Panc1 (cell line): ENCODE measurements around the gene ADAMTS16. TPM values are rescaled to one million over a fixed set of nuclear protein-coding genes. Genes with fewer than 3 reads are reported as not detected.

Source experiments
- ATAC-seq: fragments of 200-7000 bp; cut with Tn5 transposase; 2 replicates; pipeline ENCODE4 v1.9.1; 2020; ENCODE audit warnings: mild to moderate bottlenecking, moderate library complexity
- BruUV-seq: library from RNA; stranded (reverse); fragments of 400-500 nt; replicated peaks from 2 replicates; lab custom pipeline; 2021; lab: Mats Ljungman, UMichigan
- CTCF ChIA-PET: fragments of 300-600 bp; sonication (Branson Sonifier 250); formaldehyde crosslinking; loops from one replicate; lab custom pipeline; 2022; ENCODE audit warnings: antibody characterized with exemption; lab: Charles Lee
- POLR2A ChIA-PET: fragments of 300-600 bp; sonication (Branson Sonifier 250); formaldehyde crosslinking; loops from one replicate; lab custom pipeline; 2022; ENCODE audit warnings: antibody characterized with exemption; lab: Charles Lee
- DNase-seq: peaks from one replicate; pipeline ENCODE4 v3.0.0-alpha.2; 2010; ENCODE audit warnings: low read depth, low spot score
- H3K27ac ChIP-seq: 2 replicates; pipeline ENCODE4 v1.5.1; 2011; ENCODE audit warnings: mild to moderate bottlenecking, low read length, inconsistent platforms
- H3K27me3 ChIP-seq: fragments of 200-500 bp; sonication (Bioruptor generic); 2 replicates; pipeline ENCODE4 v1.6.0; 2014; ENCODE audit warnings: low read length, inconsistent platforms; ENCODE audit not compliant: control insufficient read depth, insufficient read depth
- H3K36me3 ChIP-seq: fragments of 200-500 bp; sonication (Bioruptor generic); 2 replicates; pipeline ENCODE4 v1.5.1; 2014; ENCODE audit warnings: inconsistent platforms, mild to moderate bottlenecking, low read length, moderate library complexity; ENCODE audit not compliant: control insufficient read depth, insufficient read depth
- H3K4me1 ChIP-seq: 2 replicates; pipeline ENCODE4 v1.5.1; 2011; ENCODE audit warnings: inconsistent platforms, mild to moderate bottlenecking, low read length, moderate library complexity; ENCODE audit not compliant: control insufficient read depth, insufficient read depth
- H3K4me3 ChIP-seq, 2 experiments: 2 replicates each; pipeline ENCODE4 v1.5.1; 2011 to 2012; ENCODE audit warnings: low read depth in 2 of 2, low read length in 2 of 2, mild to moderate bottlenecking in 2 of 2, inconsistent platforms in 1 of 2, moderate library complexity in 1 of 2
- H3K9me3 ChIP-seq: fragments of 200-500 bp; sonication (Bioruptor generic); 2 replicates; pipeline ENCODE4 v1.5.1; 2014; ENCODE audit warnings: low read depth, mild to moderate bottlenecking, inconsistent platforms, low read length, moderate library complexity; ENCODE audit not compliant: control insufficient read depth, insufficient read depth
- POLR2AphosphoS5 ChIP-seq: IDR thresholded peaks from 2 replicates; pipeline ENCODE4 v1.6.1; 2012; ENCODE audit warnings: mild to moderate bottlenecking, low read depth, low read length, moderate library complexity
- SIN3A ChIP-seq: IDR thresholded peaks from 2 replicates; pipeline ENCODE4 v1.6.1; 2012; ENCODE audit warnings: low read depth, mild to moderate bottlenecking, low read length, moderate library complexity, borderline replicate concordance; ENCODE audit not compliant: insufficient read depth
- TCF7L2 ChIP-seq: IDR thresholded peaks from 2 replicates; pipeline ENCODE4 v1.6.1; 2011; ENCODE audit warnings: mild to moderate bottlenecking, low read depth, low read length, inconsistent platforms
- in situ Hi-C: cut with HindIII; loops from 2 replicates; pipeline ENCODE4 v1.10.0; 2016; ENCODE audit warnings: low sequenced_read_pairs, low pct_unique_long_range_greater_than_20kb
- intact Hi-C: fragments of 100-400 bp; cut with micrococcal nuclease; formaldehyde crosslinking; loops from one replicate; pipeline ENCODE4 v1.10.0; 2022; ENCODE audit not compliant: unreplicated experiment
- total RNA-seq: library from RNA; stranded (reverse); gene quantifications from one replicate; pipeline ENCODE4 v1.2.1, GENCODE V29; 2021; ENCODE audit not compliant: unreplicated experiment
- TF ChIP-seq, protein P1 (sequence below), 2 experiments: IDR thresholded peaks; 2 replicates each; pipeline ENCODE4 v1.6.1; 2011 to 2012; ENCODE audit warnings: low read depth in 2 of 2, control low read depth in 1 of 2, low read length in 1 of 2, mild to moderate bottlenecking in 1 of 2, moderate library complexity in 1 of 2; ENCODE audit not compliant: insufficient read depth in 1 of 2
- TF ChIP-seq, protein P2 (sequence below): fragments of 450-650 bp; IDR thresholded peaks from 2 replicates; pipeline ENCODE4 v1.5.1; 2017; ENCODE audit warnings: mild to moderate bottlenecking

ADAMTS16 gene
- total RNA-seq, 1 experiment from 2014 or later, result 0.54 TPM

DNA sequence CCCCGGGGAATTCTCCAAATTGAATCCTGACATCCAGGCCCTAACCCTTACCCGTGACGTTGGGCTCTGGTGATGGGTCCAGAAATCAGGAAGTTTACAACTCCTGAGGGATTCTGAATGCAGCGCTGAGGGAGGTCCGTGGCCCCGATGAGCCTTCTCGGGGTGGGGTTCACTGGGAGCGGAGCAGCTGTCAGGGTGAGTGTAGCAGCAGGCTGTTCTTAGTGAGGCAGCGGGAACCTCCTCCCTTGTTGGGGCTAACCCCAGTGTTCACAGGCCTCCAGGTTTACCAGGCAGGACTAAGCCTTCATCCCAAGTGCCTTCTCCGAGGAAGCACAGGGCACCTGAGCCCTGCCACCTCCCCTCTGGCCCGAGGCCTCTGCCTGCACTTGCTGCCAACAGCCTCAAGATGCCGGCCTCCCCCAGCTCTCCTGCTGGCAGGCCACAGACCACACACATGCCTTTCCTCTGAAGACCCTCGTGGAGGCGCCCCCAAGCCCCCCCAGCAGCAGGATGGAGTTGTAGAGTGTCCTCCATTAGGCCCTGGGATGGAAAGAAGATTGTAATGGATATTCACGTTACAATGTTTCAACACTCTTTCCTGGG is 7.3 kb upstream of the ADAMTS16 start:
- Histone ChIP-seq H3K9me3 (no peaks in the 10 kb centered on the region; the same call in 1 of the 2 replicates), H3K36me3 (no peaks in the 10 kb centered on the region), H3K4me3 (no peak overlapping the region), H3K27ac (no peak overlapping the region), H3K4me1 (peaks cover 18% of the 10 kb centered on the region), H3K27me3 (no peaks in the 10 kb centered on the region)
- intact Hi-C loops, result no loop called here
- TF ChIP-seq POLR2AphosphoS5, result no peak
- no peak for TF ChIP-seq SIN3A
- TF ChIP-seq, protein P1, sequence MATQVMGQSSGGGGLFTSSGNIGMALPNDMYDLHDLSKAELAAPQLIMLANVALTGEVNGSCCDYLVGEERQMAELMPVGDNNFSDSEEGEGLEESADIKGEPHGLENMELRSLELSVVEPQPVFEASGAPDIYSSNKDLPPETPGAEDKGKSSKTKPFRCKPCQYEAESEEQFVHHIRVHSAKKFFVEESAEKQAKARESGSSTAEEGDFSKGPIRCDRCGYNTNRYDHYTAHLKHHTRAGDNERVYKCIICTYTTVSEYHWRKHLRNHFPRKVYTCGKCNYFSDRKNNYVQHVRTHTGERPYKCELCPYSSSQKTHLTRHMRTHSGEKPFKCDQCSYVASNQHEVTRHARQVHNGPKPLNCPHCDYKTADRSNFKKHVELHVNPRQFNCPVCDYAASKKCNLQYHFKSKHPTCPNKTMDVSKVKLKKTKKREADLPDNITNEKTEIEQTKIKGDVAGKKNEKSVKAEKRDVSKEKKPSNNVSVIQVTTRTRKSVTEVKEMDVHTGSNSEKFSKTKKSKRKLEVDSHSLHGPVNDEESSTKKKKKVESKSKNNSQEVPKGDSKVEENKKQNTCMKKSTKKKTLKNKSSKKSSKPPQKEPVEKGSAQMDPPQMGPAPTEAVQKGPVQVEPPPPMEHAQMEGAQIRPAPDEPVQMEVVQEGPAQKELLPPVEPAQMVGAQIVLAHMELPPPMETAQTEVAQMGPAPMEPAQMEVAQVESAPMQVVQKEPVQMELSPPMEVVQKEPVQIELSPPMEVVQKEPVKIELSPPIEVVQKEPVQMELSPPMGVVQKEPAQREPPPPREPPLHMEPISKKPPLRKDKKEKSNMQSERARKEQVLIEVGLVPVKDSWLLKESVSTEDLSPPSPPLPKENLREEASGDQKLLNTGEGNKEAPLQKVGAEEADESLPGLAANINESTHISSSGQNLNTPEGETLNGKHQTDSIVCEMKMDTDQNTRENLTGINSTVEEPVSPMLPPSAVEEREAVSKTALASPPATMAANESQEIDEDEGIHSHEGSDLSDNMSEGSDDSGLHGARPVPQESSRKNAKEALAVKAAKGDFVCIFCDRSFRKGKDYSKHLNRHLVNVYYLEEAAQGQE (IDR thresholded peaks at IDR 0.05; ENCODE audit: insufficient read depth in 1 of 2, low read depth in 2 of 2, low read length in 1 of 2), result no peak
- TF ChIP-seq TCF7L2, result no peak
- TF ChIP-seq, protein P2, sequence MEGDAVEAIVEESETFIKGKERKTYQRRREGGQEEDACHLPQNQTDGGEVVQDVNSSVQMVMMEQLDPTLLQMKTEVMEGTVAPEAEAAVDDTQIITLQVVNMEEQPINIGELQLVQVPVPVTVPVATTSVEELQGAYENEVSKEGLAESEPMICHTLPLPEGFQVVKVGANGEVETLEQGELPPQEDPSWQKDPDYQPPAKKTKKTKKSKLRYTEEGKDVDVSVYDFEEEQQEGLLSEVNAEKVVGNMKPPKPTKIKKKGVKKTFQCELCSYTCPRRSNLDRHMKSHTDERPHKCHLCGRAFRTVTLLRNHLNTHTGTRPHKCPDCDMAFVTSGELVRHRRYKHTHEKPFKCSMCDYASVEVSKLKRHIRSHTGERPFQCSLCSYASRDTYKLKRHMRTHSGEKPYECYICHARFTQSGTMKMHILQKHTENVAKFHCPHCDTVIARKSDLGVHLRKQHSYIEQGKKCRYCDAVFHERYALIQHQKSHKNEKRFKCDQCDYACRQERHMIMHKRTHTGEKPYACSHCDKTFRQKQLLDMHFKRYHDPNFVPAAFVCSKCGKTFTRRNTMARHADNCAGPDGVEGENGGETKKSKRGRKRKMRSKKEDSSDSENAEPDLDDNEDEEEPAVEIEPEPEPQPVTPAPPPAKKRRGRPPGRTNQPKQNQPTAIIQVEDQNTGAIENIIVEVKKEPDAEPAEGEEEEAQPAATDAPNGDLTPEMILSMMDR, result no peak
- POLR2A ChIA-PET, result no interaction called here
- no peak for ATAC-seq
- CTCF ChIA-PET, result no interaction called here
- in situ Hi-C loops, result no loop called here
- DNase-seq, result no peak
- no TSS peak for BruUV-seq

DNA sequence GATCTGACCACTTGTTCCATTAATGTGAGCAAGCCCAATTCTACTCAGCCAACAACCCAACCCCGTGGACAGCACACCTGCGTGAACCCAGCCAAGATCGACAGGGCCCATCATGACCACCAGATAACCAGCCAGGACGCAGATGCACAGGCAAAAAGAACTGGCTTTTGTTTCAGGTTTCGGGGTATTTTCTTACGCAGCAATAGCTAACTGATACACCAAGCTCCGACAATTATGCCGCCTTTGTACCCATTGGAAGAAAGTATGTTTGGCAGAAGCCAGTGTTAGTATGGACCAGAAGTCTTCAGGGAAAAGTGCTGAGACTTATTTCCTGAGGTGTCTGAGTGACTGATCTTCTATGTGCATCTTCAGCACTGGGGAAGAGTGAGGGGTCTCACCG is 6.0 kb upstream of the ADAMTS16 start:
- no peaks in the 10 kb centered on the region for H3K27me3 ChIP-seq
- peaks cover 18% of the 10 kb centered on the region for H3K4me1 ChIP-seq
- H3K9me3 ChIP-seq, result no peaks in the 10 kb centered on the region; the same call in 1 of the 2 replicates
- intact Hi-C loops (no loop called here), in situ Hi-C loops (no loop called here)
- no peak overlapping the region for H3K27ac ChIP-seq
- POLR2A ChIA-PET, result no interaction called here
- no peak for ATAC-seq
- H3K4me3 ChIP-seq, result no peak overlapping the region
- H3K36me3 ChIP-seq, result no peaks in the 10 kb centered on the region
- CTCF ChIA-PET, result no interaction called here
- DNase-seq, result no peak
- TF ChIP-seq, protein P2, result no peak
- TF ChIP-seq SIN3A (no peak), POLR2AphosphoS5 (no peak), TCF7L2 (no peak)
- TF ChIP-seq, protein P1 (IDR thresholded peaks at IDR 0.05; ENCODE audit: insufficient read depth in 1 of 2, low read depth in 2 of 2, low read length in 1 of 2), result no peak
- BruUV-seq, result no TSS peak
